ENCODE data around the gene MANBA. TPM values are rescaled to one million over a fixed set of nuclear protein-coding genes. Genes with fewer than 3 reads are reported as not detected.
A peak's percentile ranks its signal among the peaks of the same experiment; 100 is the strongest.
"Not testable (repeated sequence)": the region's sequence is repeated elsewhere in the genome, so short reads cannot be mapped to it uniquely, and the experiment has no call there.

The MANBA gene
- total and polyA plus RNA-seq, 7 experiments from 2014 or later: 15.7 to 56.4 (median 26.0) TPM

DNA sequence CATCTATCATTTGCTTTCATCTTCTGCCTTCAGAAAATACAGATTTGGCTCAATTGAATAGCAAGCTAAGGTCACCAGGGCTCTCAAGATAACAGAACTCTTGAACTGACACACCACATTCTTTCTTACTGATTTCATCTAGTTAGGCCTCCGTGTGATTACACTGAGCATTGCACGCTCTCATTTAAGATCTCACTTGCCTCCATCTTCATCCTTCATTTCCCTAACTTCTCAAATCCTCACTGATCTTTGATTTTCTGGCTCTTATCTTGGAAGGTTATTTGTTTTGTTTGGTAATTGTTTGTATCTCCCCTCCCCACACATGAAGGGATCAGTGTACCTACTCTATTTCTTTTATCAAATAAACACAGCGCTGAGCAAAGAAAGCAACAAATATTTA lies 47.7 kb downstream of the MANBA start:
- Histone ChIP-seq H3K4me3 (ENCODE audit: low read length) (no peak overlapping the region), H3K9me3 (ENCODE audit: control insufficient read depth in 2 of 3, low read length in 3 of 3) (no peaks in the 10 kb centered on the region), H3K36me3 (ENCODE audit: control insufficient read depth in 2 of 3, insufficient read depth in 3 of 3, low read length in 3 of 3) (peaks cover 0 to 7% (median 0%) of the 10 kb centered on the region in 3 experiments), H3K27ac (ENCODE audit: low read depth, low read length) (no peak overlapping the region), H3K27me3 (ENCODE audit: control insufficient read depth in 2 of 2, insufficient read depth in 2 of 2, low read length in 2 of 2) (no peaks in the 10 kb centered on the region), H3K4me1 (ENCODE audit: control insufficient read depth in 2 of 2, insufficient read depth in 2 of 2, low read length in 2 of 2) (no peaks in the 10 kb centered on the region)
- ChIA-PET POLR2A (no interaction called here), CTCF (no interaction called here)
- DNase-seq (no peak), ATAC-seq (no peak)
- H3K4me1 Mint-ChIP-seq: peaks cover 0 to 21% (median 10%) of the 10 kb centered on the region in 7 donors
- H3K27me3 Mint-ChIP-seq: no peaks in the 10 kb centered on the region
- intact Hi-C loops (cut with micrococcal nuclease): no loop called here
- H3K36me3 Mint-ChIP-seq: peaks cover 18 to 60% (median 49%) of the 10 kb centered on the region in 5 donors
- no peak overlapping the region for H3K4me3 Mint-ChIP-seq
- H3K9me3 Mint-ChIP-seq: peaks cover 0 to 3% (median 0%) of the 10 kb centered on the region in 11 donors
- peak overlapping the region in 1 of 9 donors; percentile 23 for H3K27ac Mint-ChIP-seq

DNA sequence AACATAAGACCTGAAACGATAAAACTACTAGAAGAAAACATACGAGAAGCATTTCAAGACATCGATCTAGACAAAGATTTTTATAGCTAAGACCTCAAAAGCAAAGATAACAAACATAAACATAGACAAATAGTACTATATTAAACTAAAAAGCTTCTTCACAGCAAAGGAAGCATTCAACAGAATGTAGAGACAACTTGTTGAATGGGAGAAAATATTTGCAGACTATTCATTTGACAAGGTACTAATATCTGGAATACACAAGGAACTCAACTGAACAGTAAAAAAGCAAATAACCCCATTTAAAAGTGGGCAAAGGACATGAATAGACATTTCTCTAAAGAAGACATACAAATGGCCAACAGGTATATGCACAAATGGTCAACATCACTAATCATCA lies 49.8 kb downstream of the MANBA start:
- Mint-ChIP-seq H3K36me3 (peaks cover 16 to 67% (median 57%) of the 10 kb centered on the region in 5 donors), H3K4me1 (peaks cover 3 to 21% (median 10%) of the 10 kb centered on the region in 7 donors), H3K27ac (peak overlapping the region in 1 of 9 donors; percentile 0), H3K4me3 (no peak overlapping the region), H3K27me3 (no peaks in the 10 kb centered on the region), H3K9me3 (peaks cover 0 to 20% (median 3%) of the 10 kb centered on the region in 11 donors)
- no peaks in the 10 kb centered on the region for H3K4me1 ChIP-seq (ENCODE audit: control insufficient read depth in 2 of 2, insufficient read depth in 2 of 2, low read length in 2 of 2)
- H3K36me3 ChIP-seq (ENCODE audit: control insufficient read depth in 2 of 3, insufficient read depth in 3 of 3, low read length in 3 of 3): peaks cover 0 to 7% (median 0%) of the 10 kb centered on the region in 3 experiments
- CTCF ChIA-PET: no interaction called here
- ATAC-seq: no peak
- DNase-seq: no peak
- no peaks in the 10 kb centered on the region for H3K9me3 ChIP-seq (ENCODE audit: control insufficient read depth in 2 of 3, low read length in 3 of 3)
- H3K27ac ChIP-seq (ENCODE audit: low read depth, low read length): no peak overlapping the region
- H3K4me3 ChIP-seq (ENCODE audit: low read length): no peak overlapping the region
- POLR2A ChIA-PET: no interaction called here
- H3K27me3 ChIP-seq (ENCODE audit: control insufficient read depth in 2 of 2, insufficient read depth in 2 of 2, low read length in 2 of 2): no peaks in the 10 kb centered on the region
- intact Hi-C loops (cut with micrococcal nuclease): loop anchor here in 1 of 2 donors (2.0 kb wide), 1 partner anchor 80 kb away; no protein-coding TSS in a partner anchor

DNA sequence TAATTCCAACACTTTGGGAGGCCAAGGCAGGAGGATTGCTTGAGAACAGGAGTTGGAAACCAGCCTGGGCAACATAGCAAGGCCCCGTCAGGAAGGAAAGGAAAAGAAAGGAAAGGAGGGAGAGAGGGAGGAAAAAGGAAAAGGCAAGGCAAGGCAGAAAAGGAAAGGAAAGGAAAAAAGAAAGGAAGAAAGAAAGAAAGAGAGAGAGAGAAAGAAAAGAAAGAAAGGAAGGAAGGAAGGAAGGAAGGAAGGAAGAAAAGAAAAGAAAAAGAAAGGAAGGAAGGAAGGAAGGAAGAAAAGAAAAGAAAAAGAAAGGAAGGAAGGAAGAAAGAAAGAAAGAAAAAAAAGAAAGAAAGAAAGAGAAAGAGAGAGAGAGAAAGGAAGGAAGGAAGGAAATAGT lies 51.7 kb downstream of the MANBA start:
- H3K9me3 Mint-ChIP-seq: peaks cover 0 to 20% (median 3%) of the 10 kb centered on the region in 11 donors
- H3K27ac ChIP-seq (ENCODE audit: low read depth, low read length); DNase-seq; H3K27ac Mint-ChIP-seq; H3K27me3 ChIP-seq (ENCODE audit: control insufficient read depth in 2 of 2, insufficient read depth in 2 of 2, low read length in 2 of 2); H3K4me3 ChIP-seq (ENCODE audit: low read length); ATAC-seq; CTCF ChIA-PET; POLR2A ChIA-PET; H3K36me3 ChIP-seq (ENCODE audit: control insufficient read depth in 2 of 3, insufficient read depth in 3 of 3, low read length in 3 of 3); intact Hi-C loops (cut with micrococcal nuclease); H3K4me1 ChIP-seq (ENCODE audit: control insufficient read depth in 2 of 2, insufficient read depth in 2 of 2, low read length in 2 of 2); H3K9me3 ChIP-seq (ENCODE audit: control insufficient read depth in 2 of 3, low read length in 3 of 3); H3K27me3 Mint-ChIP-seq: not testable (repeated sequence)
- peak overlapping the region in 2 of 10 donors; percentile 11 to 34 for H3K4me3 Mint-ChIP-seq
- peaks cover 16 to 69% (median 58%) of the 10 kb centered on the region in 5 donors for H3K36me3 Mint-ChIP-seq
- H3K4me1 Mint-ChIP-seq: peaks cover 3 to 21% (median 10%) of the 10 kb centered on the region in 7 donors

DNA sequence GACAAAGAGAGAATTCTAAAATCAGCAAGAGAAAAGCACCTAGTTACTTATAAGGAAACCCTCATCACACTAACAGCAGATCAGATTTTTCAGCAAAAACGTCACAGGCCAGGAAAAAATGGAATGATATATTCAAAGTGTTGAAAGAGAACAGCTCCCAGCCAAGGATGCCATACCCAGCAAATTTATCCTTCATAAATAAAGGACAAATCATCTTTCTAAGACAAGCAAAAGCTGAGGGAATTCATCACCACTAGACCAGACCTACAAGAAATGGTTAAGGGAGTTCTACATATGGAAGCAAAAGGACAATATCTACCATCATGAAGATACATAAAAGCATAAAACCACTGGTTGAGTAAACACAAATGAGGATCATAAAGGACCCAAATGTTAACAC lies 53.6 kb downstream of the MANBA start:
- Mint-ChIP-seq H3K4me1 (peaks cover 3 to 21% (median 8%) of the 10 kb centered on the region in 7 donors), H3K36me3 (peaks cover 16 to 75% (median 63%) of the 10 kb centered on the region in 5 donors), H3K27me3 (no peaks in the 10 kb centered on the region), H3K27ac (no peak overlapping the region), H3K9me3 (peaks cover 0 to 20% (median 3%) of the 10 kb centered on the region in 11 donors), H3K4me3 (no peak overlapping the region)
- DNase-seq: no peak
- ChIA-PET CTCF (no interaction called here), POLR2A (interaction anchor here (0.7 kb wide), 1 partner anchor 91 kb away, joined by 3 read pairs; no protein-coding TSS in a partner anchor)
- no peak for ATAC-seq
- Histone ChIP-seq H3K27ac (ENCODE audit: low read depth, low read length) (no peak overlapping the region), H3K9me3 (ENCODE audit: control insufficient read depth in 2 of 3, low read length in 3 of 3) (no peaks in the 10 kb centered on the region), H3K27me3 (ENCODE audit: control insufficient read depth in 2 of 2, insufficient read depth in 2 of 2, low read length in 2 of 2) (no peaks in the 10 kb centered on the region), H3K4me3 (ENCODE audit: low read length) (no peak overlapping the region), H3K4me1 (ENCODE audit: control insufficient read depth in 2 of 2, insufficient read depth in 2 of 2, low read length in 2 of 2) (no peaks in the 10 kb centered on the region), H3K36me3 (ENCODE audit: control insufficient read depth in 2 of 3, insufficient read depth in 3 of 3, low read length in 3 of 3) (no peaks in the 10 kb centered on the region)
- intact Hi-C loops (cut with micrococcal nuclease): no loop called here

DNA sequence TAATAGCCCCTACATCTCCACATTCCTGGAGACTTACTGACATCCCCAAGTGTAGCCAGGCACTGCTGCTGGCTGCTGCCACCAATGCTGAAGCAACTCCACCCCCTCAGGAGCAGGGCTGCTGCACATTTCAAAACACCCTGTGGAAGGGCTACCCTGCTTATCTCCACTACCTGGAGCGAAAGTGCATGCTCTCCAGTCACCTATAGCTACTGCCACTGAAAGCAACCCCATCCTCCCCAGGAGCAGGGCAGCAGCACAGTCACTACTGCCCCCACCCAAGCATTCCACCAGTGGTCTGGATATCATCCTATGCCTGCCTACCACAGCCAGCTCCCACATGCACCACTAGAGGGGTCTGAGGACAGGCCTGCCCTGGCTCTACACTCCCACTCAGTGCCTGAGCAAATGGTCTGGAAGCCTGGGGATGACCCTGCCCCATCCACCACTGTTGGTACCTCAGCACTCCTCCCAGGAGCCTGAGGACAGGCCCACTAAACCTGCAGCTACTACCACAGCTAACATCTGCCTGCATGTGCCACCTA lies 55.3 kb downstream of the MANBA start:
- intact Hi-C loops (cut with micrococcal nuclease): no loop called here
- Histone ChIP-seq H3K27ac (ENCODE audit: low read depth, low read length) (no peak overlapping the region), H3K4me3 (ENCODE audit: low read length) (no peak overlapping the region), H3K36me3 (ENCODE audit: control insufficient read depth in 2 of 3, insufficient read depth in 3 of 3, low read length in 3 of 3) (no peaks in the 10 kb centered on the region), H3K27me3 (ENCODE audit: control insufficient read depth in 2 of 2, insufficient read depth in 2 of 2, low read length in 2 of 2) (no peaks in the 10 kb centered on the region), H3K4me1 (ENCODE audit: control insufficient read depth in 2 of 2, insufficient read depth in 2 of 2, low read length in 2 of 2) (no peaks in the 10 kb centered on the region), H3K9me3 (ENCODE audit: control insufficient read depth in 2 of 3, low read length in 3 of 3) (no peaks in the 10 kb centered on the region)
- Mint-ChIP-seq H3K27me3 (no peaks in the 10 kb centered on the region), H3K36me3 (peaks cover 9 to 62% (median 48%) of the 10 kb centered on the region in 5 donors), H3K9me3 (peaks cover 0 to 20% (median 6%) of the 10 kb centered on the region in 11 donors), H3K4me3 (no peak overlapping the region), H3K27ac (peak overlapping the region in 1 of 9 donors; percentile 54), H3K4me1 (peaks cover 3 to 21% (median 7%) of the 10 kb centered on the region in 7 donors)
- no peak for DNase-seq
- no peak for ATAC-seq
- POLR2A ChIA-PET: no interaction called here
- CTCF ChIA-PET: no interaction called here

DNA sequence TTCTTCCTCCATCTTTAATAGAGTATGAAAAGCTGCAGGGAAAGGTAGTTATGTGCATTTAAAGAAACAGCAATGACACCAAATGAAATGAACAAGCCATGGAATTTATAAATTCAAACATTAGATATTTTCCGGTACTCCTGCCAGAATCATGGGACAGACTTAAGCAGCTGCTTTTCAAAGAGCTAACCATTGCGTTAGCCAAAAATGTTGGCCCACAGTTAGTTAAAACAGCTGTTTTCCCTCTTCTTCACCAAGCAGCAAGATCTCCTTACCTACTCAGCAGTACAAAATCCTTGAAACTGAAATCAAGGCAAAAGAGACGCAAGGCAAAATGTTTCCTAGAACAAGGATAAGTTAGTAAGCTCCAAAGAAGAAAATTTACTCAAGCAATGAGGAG lies 64.0 kb downstream of the MANBA start:
- H3K4me3 Mint-ChIP-seq: no peak overlapping the region
- no peaks in the 10 kb centered on the region for H3K4me1 ChIP-seq (ENCODE audit: control insufficient read depth in 2 of 2, insufficient read depth in 2 of 2, low read length in 2 of 2)
- H3K27me3 Mint-ChIP-seq: no peaks in the 10 kb centered on the region
- no peaks in the 10 kb centered on the region for H3K27me3 ChIP-seq (ENCODE audit: control insufficient read depth in 2 of 2, insufficient read depth in 2 of 2, low read length in 2 of 2)
- ATAC-seq (no peak), DNase-seq (no peak)
- H3K4me3 ChIP-seq (ENCODE audit: low read length): no peak overlapping the region
- H3K36me3 ChIP-seq (ENCODE audit: control insufficient read depth in 2 of 3, insufficient read depth in 3 of 3, low read length in 3 of 3): no peaks in the 10 kb centered on the region
- CTCF ChIA-PET: no interaction called here
- H3K4me1 Mint-ChIP-seq: no peaks in the 10 kb centered on the region
- no peaks in the 10 kb centered on the region for H3K9me3 ChIP-seq (ENCODE audit: control insufficient read depth in 2 of 3, low read length in 3 of 3)
- H3K36me3 Mint-ChIP-seq: peaks cover 11 to 38% (median 19%) of the 10 kb centered on the region in 5 donors
- intact Hi-C loops (cut with micrococcal nuclease): no loop called here
- peaks cover 0 to 5% (median 0%) of the 10 kb centered on the region in 11 donors for H3K9me3 Mint-ChIP-seq
- POLR2A ChIA-PET: no interaction called here
- H3K27ac Mint-ChIP-seq: peak overlapping the region in 1 of 9 donors; percentile 14
- H3K27ac ChIP-seq (ENCODE audit: low read depth, low read length): no peak overlapping the region

DNA sequence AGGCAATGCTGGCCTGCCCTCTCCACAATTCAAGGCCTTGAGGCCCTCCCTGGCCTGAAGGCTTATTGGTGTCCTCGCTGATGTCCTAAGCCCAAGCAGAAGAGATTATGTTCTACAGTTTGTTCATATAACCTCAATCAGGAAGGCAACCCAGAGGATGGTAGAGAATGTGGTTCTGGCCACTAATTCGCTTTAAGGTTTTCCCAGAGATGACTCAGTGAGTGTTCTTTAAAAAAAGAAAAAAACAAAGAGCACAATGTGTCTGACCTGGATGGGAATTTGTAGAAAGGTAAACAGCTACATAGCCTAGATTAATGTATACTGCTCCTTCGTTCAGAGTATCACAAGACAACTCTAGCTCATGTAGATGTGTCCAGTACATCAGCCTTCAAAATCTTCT lies 66.0 kb downstream of the MANBA start:
- intact Hi-C loops (cut with micrococcal nuclease): no loop called here
- H3K9me3 ChIP-seq (ENCODE audit: control insufficient read depth in 2 of 3, low read length in 3 of 3): no peaks in the 10 kb centered on the region

More for the DNA sequence above, 66.0 kb downstream of the MANBA start:
- Mint-ChIP-seq H3K4me1 (no peaks in the 10 kb centered on the region), H3K27me3 (no peaks in the 10 kb centered on the region), H3K27ac (peak overlapping the region in 2 of 9 donors; percentile 2 to 14), H3K36me3 (peaks cover 11 to 42% (median 19%) of the 10 kb centered on the region in 5 donors), H3K4me3 (no peak overlapping the region), H3K9me3 (no peaks in the 10 kb centered on the region)
- ATAC-seq: no peak
- Histone ChIP-seq H3K4me3 (ENCODE audit: low read length) (no peak overlapping the region), H3K4me1 (ENCODE audit: control insufficient read depth in 2 of 2, insufficient read depth in 2 of 2, low read length in 2 of 2) (no peaks in the 10 kb centered on the region), H3K27ac (ENCODE audit: low read depth, low read length) (no peak overlapping the region), H3K36me3 (ENCODE audit: control insufficient read depth in 2 of 3, insufficient read depth in 3 of 3, low read length in 3 of 3) (no peaks in the 10 kb centered on the region), H3K27me3 (ENCODE audit: control insufficient read depth in 2 of 2, insufficient read depth in 2 of 2, low read length in 2 of 2) (no peaks in the 10 kb centered on the region)
- ChIA-PET POLR2A (no interaction called here), CTCF (no interaction called here)
- DNase-seq: no peak

Measured in naive thymus-derived CD4-positive, alpha-beta T cell (primary cell).